SU-DHL-6 (cell line): ENCODE results near the gene ACBD6.

Experiments
- H2AFZ ChIP-seq: fragments of 200-600 bp; sonication (generic); 2 replicates; pipeline ENCODE4 v1.6.1; 2014; ENCODE audit warnings: low read depth, mild to moderate bottlenecking, moderate library complexity, mixed read lengths, antibody characterized with exemption, low read length; ENCODE audit not compliant: severe bottlenecking
- H3F3A ChIP-seq: fragments of 200-600 bp; shearing (Covaris generic); 2 replicates; pipeline ENCODE4 v1.6.0; 2016; ENCODE audit warnings: antibody characterized with exemption, mild to moderate bottlenecking; ENCODE audit not compliant: insufficient read depth
- H3K27ac ChIP-seq: fragments of 200-600 bp; sonication (generic); 2 replicates; pipeline ENCODE4 v1.5.1; 2016; ENCODE audit warnings: low read depth, mild to moderate bottlenecking, low read length, moderate library complexity, mixed read lengths
- H3K27me3 ChIP-seq: fragments of 200-600 bp; sonication (generic), shearing (Covaris generic); 2 replicates; pipeline ENCODE4 v1.6.0; 2014; ENCODE audit warnings: mild to moderate bottlenecking, low read length
- H3K36me3 ChIP-seq: fragments of 200-600 bp; sonication (generic); 2 replicates; pipeline ENCODE4 v1.6.1; 2014; ENCODE audit warnings: mild to moderate bottlenecking, low read length, mixed read lengths
- H3K4me2 ChIP-seq: fragments of 300-600, 200-600 bp; shearing (Covaris generic), sonication (generic); 2 replicates; pipeline ENCODE4 v1.6.0; 2014; ENCODE audit warnings: low read length, low read depth, mild to moderate bottlenecking; ENCODE audit not compliant: poor library complexity, severe bottlenecking
- H3K4me3 ChIP-seq: fragments of 200-600 bp; sonication (generic); 2 replicates; pipeline ENCODE4 v1.5.1; 2014; ENCODE audit warnings: antibody characterized with exemption, low read length, mild to moderate bottlenecking, mixed read lengths; ENCODE audit not compliant: insufficient read depth, poor library complexity, severe bottlenecking
- H3K79me2 ChIP-seq: fragments of 200-600 bp; sonication (generic); 2 replicates; pipeline ENCODE4 v1.6.1; 2014; ENCODE audit warnings: mild to moderate bottlenecking, low read length, moderate library complexity; ENCODE audit not compliant: insufficient read depth
- H3K9ac ChIP-seq: fragments of 200-600 bp; sonication (generic); 2 replicates; pipeline ENCODE4 v1.7.0; 2014; ENCODE audit warnings: mild to moderate bottlenecking, low read length
- H3K9me2 ChIP-seq: fragments of 200-600 bp; sonication (generic); replicated peaks from 2 replicates; pipeline ENCODE4 v1.6.1; 2014; ENCODE audit warnings: low read length; ENCODE audit not compliant: insufficient read depth
- H3K9me3 ChIP-seq: fragments of 200-600 bp; sonication (generic); 2 replicates; pipeline ENCODE4 v1.6.1; 2014; ENCODE audit warnings: low read length, mixed read lengths; ENCODE audit not compliant: insufficient read depth
- H4K20me1 ChIP-seq: fragments of 200-600 bp; sonication (generic); 2 replicates; pipeline ENCODE4 v1.6.1; 2014; ENCODE audit warnings: low read depth, mild to moderate bottlenecking, antibody characterized with exemption, low read length, moderate library complexity, mixed read lengths
- EZH2phosphoT487 ChIP-seq: fragments of 200-600 bp; sonication (generic), shearing (Covaris generic); conservative IDR thresholded peaks from 2 replicates; pipeline ENCODE4 v1.6.1; 2018; ENCODE audit warnings: mild to moderate bottlenecking, antibody characterized with exemption, low read length, moderate library complexity, mixed read lengths
- TF ChIP-seq, protein P1 (sequence below): fragments of 200-600 bp; sonication (generic); IDR thresholded peaks from one replicate; pipeline ENCODE4 v1.5.1; 2017; ENCODE audit warnings: antibody characterized with exemption, mild to moderate bottlenecking, low read length, moderate library complexity; ENCODE audit not compliant: insufficient read depth, poor library complexity, severe bottlenecking

Gene ACBD6

GRCh38 chr1:180261030-180261429 is 241.3 kb downstream of the ACBD6 start:
- H3K9me2 ChIP-seq: no peaks in the 10 kb centered on the region
- no peaks in the 10 kb centered on the region for H3F3A ChIP-seq
- no peak overlapping the region for H3K27ac ChIP-seq

GRCh38 chr1:180260541-180260940 is 241.8 kb downstream of the ACBD6 start:
- H3F3A ChIP-seq: no peaks in the 10 kb centered on the region
- no peak overlapping the region for H3K27ac ChIP-seq
- no peak overlapping the region for H2AFZ ChIP-seq
- TF ChIP-seq, protein P1, sequence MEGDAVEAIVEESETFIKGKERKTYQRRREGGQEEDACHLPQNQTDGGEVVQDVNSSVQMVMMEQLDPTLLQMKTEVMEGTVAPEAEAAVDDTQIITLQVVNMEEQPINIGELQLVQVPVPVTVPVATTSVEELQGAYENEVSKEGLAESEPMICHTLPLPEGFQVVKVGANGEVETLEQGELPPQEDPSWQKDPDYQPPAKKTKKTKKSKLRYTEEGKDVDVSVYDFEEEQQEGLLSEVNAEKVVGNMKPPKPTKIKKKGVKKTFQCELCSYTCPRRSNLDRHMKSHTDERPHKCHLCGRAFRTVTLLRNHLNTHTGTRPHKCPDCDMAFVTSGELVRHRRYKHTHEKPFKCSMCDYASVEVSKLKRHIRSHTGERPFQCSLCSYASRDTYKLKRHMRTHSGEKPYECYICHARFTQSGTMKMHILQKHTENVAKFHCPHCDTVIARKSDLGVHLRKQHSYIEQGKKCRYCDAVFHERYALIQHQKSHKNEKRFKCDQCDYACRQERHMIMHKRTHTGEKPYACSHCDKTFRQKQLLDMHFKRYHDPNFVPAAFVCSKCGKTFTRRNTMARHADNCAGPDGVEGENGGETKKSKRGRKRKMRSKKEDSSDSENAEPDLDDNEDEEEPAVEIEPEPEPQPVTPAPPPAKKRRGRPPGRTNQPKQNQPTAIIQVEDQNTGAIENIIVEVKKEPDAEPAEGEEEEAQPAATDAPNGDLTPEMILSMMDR: no peak
- TF ChIP-seq EZH2phosphoT487: no peak
- no peak overlapping the region for H3K9ac ChIP-seq
- no peak overlapping the region for H3K4me2 ChIP-seq
- H3K36me3 ChIP-seq: no peaks in the 10 kb centered on the region
- H3K79me2 ChIP-seq: no peaks in the 10 kb centered on the region
- H3K27me3 ChIP-seq: no peaks in the 10 kb centered on the region
- no peaks in the 10 kb centered on the region for H4K20me1 ChIP-seq
- no peaks in the 10 kb centered on the region for H3K9me2 ChIP-seq
- H3K9me3 ChIP-seq: no peaks in the 10 kb centered on the region
- H3K4me3 ChIP-seq: no peak overlapping the region

More at GRCh38 chr1:180261030-180261429, 241.3 kb downstream of the ACBD6 start:
- no peaks in the 10 kb centered on the region for H3K9me3 ChIP-seq
- H3K36me3 ChIP-seq: no peaks in the 10 kb centered on the region
- H3K4me2 ChIP-seq: no peak overlapping the region
- TF ChIP-seq, protein P1: no peak
- TF ChIP-seq EZH2phosphoT487: no peak
- H3K4me3 ChIP-seq: no peak overlapping the region
- H3K27me3 ChIP-seq: no peaks in the 10 kb centered on the region
- H2AFZ ChIP-seq: no peak overlapping the region
- H4K20me1 ChIP-seq: no peaks in the 10 kb centered on the region
- H3K9ac ChIP-seq: no peak overlapping the region
- H3K79me2 ChIP-seq: no peaks in the 10 kb centered on the region

- H2AFZ ChIP-seq: no peak overlapping the region
Measured at GRCh38 chr1:180259431-180260338, 242.7 kb downstream of the ACBD6 start.

More at GRCh38 chr1:180259431-180260338, 242.7 kb downstream of the ACBD6 start:
- H3K9me2 ChIP-seq: no peaks in the 10 kb centered on the region
- TF ChIP-seq, protein P1: no peak
- no peak for TF ChIP-seq EZH2phosphoT487
- H3K9me3 ChIP-seq: no peaks in the 10 kb centered on the region
- H3F3A ChIP-seq: no peaks in the 10 kb centered on the region
- no peak overlapping the region for H3K4me3 ChIP-seq
- H3K36me3 ChIP-seq: no peaks in the 10 kb centered on the region
- H3K79me2 ChIP-seq: no peaks in the 10 kb centered on the region
- no peak overlapping the region for H3K4me2 ChIP-seq
- H3K27ac ChIP-seq: no peak overlapping the region
- no peaks in the 10 kb centered on the region for H3K27me3 ChIP-seq
- H3K9ac ChIP-seq: no peak overlapping the region
- no peaks in the 10 kb centered on the region for H4K20me1 ChIP-seq
